IPS-NIHi7 (cell line): ENCODE results near the gene CPNE7.

ENCODE experiments used
- DNase-seq: peaks from one replicate; pipeline ENCODE4 v3.0.0; 2012; ENCODE audit warnings: mixed read lengths; ENCODE audit errors: extremely low spot score

Gene CPNE7

DNA sequence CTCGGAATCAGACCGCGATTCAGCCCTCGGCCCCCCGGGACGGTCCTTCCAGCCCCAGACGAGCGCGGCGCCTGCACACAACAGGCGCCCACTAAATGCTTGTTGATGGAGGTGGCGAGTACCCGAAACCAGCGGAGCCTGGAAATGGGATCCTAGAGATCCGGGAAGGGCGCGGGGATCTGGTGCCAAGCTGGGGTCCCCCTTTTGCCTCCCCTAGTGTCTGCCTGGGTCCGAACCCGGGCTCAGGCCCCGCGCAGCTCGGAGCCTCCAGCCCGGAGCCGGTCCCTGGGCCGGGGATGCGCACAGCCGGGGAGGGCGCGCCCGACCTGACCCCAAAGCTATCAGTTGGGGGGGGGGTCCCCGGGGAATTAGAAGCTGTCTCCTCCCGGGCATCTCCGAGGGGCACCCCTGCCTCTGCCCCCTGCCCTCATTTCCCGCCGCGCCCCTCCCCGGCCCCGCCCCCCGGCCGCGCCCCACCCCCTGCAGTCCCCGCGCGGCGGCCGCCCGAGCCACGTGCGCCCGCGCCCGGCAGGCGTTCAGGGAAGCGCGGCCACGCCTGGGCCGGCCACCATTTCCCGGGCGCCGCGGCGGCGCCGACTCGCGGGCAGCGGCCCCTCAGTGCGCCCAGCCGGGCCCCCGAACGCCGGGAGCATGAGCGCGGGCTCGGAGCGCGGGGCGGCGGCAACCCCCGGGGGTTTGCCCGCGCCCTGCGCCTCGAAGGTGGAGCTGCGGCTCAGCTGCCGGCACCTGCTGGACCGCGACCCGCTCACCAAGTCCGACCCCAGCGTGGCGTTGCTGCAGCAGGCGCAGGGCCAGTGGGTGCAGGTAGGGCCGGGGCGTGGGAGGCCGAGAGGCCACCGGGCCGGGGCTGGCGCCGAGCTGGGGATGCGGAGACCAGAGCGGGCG is at the start of gene CPNE7:
Gene CPNE7, plus strand, starts transcription at position 512 of the 906 bp plus-strand sequence. Its CDS starts 140 bp downstream, at position 652.
- DNase-seq, result peak; percentile 57

DNA sequence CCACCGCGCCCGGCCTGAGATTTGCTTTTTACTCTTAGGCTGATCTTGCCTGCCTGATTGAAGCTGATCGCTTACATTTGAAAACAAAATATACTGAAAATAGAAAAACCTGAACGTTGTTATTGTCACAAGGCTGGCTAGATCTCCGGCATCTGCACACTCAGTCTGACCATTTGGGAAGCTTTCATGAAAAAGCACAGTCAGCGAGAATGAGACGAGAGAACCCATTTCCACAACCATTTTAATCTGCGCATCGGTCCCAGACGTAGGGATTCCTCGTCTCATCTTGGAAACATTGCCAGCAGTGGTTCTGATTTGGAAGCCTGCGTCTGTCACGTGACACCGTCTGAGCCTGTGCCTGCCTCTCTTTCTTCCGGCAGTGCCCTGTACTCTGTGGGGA is 46.5 kb upstream of the CPNE7 start:
- no peak for DNase-seq

DNA sequence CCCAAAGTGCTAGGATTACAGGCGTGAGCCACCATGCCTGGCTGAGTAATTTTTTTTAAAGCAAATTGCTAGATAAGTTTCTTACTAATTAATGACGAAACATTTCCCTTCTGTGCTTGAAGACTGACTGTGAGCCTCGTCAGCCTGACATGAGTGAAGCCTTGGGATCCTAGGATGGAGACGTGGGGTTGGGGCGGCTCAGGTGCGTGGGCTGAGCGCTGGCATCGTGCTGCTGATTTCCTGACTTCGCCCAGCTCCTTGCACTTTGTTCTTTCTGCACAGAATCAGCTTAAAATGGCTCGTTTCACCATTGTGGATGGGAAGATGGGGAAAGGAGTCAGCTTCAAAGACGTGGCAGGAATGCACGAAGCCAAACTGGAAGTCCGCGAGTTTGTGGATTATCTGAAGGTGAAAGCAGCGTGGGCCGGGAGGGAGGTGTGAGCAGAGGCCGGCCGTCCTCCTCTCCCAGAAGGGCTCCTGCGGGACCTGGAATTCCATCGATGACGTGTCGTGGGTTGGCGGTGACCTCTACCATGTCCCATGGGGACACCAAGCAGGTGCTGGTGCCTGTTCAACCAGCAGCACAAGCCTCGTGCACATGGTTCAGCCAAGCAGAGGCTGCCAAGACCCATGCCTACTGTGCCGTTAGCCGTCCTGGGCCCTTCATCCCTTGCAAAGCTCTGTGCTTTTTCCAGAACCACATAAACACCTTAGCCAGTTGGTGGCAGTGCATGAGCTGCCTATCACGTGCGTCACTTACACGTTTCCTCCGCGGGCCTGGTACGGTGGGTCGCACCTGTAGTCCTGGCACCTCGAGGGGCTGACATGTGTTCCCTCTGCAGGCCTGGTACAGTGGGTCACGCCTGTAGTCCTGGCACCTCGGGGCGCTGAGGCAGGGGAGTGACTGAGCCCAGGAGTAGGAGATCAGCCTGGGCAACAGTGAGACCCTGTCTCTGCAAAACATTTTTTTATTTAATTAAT is 44.9 kb upstream of the CPNE7 start:
- DNase-seq, result no peak

DNA sequence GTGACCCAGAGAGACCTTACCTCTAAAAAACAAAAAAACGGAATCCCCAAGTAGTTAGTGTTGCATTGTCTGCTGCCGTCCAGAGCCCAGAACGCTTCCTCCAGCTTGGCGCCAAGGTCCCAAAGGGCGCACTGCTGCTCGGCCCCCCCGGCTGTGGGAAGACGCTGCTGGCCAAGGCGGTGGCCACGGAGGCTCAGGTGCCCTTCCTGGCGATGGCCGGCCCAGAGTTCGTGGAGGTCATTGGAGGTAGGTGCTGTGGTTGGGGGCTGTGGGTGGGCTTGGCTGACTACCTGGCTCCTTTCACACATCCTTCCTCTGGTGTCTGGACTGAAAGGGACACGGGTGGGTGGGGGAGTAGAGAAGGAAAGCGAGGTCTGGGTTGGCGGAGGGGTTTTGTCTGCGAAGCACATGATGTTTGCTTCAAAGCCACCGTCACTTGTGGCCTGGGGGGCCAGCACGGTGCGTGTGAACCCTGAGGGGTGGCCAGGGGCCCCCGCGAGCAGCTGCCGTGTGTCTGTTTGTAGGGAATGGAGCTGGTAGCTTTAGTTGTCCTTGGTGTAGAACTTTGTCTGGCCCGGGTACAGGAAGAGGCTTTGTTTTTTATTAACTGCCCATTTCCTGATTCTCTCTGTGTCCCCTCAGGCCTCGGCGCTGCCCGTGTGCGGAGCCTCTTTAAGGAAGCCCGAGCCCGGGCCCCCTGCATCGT is 43.6 kb upstream of the CPNE7 start:
- no peak for DNase-seq

DNA sequence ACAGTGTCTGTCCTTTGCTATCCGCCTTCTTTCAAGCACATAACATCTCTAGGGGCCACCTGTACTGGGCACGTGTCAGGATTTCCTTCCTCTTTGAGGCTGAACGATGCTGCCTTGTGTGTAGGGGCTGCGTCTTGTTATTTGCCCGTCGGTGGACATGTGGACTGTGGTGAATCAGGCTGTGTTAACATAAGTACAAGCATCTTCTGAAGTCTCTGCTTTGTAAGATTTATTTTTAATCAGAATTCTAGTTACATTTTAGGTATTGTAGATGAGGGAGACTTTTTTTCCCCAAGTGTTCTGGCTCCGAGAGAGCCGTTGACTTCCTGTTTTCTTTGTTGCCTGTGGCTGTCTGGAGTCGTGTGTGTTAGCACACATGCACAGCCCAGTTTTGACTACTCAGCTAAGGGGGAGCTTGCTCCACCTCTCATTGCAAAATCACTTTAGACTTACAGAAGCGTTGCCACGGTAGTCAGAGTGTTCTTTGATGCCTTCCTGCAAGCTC is 41.3 kb upstream of the CPNE7 start:
- no peak for DNase-seq

DNA sequence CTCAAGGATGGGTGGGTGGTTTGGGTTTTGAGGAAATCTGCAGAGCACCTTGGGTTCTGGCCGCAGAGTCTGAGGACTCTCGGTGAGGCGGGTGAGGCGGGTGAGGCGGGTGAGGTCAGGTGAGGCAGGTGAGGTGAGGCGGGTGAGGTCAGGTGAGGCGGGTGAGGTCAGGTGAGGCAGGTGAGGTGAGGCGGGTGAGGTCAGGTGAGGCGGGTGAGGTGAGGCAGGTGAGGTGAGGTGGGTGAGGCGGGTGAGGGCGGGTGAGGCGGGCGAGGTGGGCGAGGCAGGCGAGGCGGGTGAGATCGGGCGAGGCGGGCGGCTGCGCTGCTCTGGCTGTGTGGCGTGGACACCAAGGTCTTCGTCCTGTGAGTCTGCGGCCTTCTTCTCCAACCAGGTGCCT is 39.2 kb upstream of the CPNE7 start:
- no peak for DNase-seq

DNA sequence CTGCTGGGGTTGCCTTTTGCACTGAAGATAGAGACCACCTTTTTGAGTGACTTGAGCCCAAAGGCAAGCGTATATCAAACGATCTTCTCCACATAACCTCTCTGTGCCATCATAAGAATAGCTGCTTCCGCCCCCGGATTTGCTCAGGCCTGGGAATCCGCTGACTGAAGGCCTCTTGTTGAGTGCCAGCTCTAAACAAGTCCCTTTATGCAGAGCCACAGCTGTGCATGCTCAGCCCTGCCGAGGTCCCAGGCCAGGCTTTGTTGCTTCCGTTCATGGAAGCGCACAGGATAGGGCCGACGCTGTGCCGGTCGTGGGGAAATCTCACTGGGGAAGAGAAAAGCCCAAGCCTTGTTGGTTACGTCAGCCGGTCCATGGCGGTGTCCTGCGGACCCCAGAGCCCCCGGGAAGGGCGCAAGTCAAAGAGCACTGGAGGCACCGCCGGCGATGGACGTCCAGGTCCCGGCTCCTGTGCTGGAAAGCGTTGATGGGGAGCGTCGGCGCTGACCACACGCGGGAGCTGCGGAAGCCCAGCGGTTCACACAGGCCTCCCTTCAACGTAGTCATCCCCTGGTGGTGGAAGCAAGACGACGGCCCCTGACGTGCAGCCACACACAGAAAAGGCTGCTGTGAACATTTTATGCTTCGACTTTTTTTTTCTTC is 38.5 kb upstream of the CPNE7 start:
- DNase-seq, result no peak

DNA sequence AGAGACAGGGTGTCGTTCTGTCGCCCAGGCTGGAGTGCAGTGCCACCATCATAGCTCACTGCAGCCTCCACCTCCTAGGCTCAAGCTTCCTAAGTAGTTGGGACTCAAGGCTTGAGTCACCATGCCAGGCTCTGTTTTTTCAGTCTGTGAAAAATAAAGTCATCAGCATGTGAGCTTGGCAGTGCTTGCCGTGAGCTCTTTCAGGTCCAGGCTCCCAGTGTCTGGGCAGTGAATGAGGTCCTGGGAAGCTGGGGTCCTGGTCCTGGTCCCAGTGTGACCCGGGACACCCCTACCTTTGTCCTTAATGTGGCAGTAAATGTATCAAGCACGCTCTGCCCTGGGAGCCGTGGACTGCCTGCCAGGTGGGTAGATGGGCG is 38.0 kb upstream of the CPNE7 start:
- DNase-seq, result no peak

DNA sequence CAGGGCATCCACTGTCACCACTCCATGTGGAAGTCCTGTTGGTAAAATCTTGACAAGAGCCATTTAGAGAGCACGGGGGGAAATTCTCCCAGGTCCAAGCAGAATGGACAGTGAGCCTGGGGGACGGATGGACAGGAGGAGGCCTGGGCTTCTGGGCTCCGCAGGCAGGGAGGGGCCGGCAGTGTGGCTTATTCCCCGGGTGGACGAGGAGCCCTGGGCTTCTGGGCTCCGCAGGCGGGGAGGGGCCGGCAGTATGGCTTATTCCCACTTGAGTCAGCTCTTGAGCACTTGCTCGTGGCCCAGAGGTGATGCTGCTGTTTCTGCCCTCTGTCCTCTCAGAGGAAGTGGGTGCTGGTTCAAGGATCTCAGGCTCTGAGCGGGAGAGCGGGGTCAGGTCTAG is 37.3 kb upstream of the CPNE7 start:
- DNase-seq, result no peak

DNA sequence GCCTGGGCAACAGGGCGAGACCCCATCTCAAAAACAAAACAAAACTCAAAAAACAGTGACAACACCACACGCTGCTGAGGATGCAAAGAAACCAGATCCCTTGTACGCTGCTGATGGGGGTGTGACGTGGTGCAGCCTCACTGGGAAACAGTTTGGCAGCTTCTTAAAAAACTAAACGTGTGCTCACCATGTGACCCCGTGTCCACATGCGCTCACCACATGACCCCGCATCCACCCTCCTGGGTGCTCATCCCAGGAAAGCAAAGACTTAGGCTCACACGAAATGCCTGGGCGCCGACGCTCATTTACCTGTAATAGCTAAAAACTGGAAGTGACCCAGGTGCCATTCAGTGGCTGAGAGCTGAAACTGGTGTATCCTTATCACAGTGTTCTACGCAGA is 35.0 kb upstream of the CPNE7 start:
- no peak for DNase-seq

DNA sequence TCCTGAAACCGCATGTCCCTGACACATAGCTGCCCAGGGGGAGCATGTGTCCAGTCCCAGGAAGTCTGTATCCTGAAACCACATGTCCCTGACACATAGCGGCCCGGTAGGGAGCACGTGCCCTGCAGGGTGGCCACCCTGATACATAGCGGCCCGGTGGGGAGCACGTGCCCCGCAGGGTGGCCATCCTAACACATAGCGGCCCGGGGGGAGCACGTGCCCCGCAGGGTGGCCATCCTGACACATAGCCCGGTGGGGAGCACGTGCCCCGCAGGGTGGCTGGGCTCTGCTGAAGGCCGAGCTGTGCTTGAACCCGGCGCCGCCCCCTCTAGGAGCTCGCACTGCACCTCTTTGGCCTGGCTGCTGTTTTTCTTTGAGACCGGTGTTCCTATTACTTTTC is 33.8 kb upstream of the CPNE7 start:
- no peak for DNase-seq

DNA sequence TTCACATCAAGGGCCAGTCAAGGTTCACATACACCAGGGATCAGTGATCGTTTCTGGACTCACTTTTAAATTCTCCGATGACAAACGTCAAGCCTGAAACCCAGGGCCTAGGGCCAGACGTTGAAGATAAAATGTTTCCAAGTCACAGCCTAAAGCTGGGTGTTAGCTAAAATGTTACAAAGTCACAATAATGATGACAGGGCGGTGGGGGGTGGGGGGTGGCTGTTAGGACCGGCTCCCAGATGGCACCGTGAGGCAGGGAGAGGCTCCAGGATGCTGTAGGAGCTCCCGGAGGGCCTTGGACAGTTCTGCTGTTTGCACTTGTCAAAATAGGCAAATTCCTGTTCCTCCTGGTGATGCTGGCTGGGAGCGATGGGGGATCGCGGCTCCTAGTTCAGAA is 31.4 kb upstream of the CPNE7 start:
- DNase-seq, result no peak

DNA sequence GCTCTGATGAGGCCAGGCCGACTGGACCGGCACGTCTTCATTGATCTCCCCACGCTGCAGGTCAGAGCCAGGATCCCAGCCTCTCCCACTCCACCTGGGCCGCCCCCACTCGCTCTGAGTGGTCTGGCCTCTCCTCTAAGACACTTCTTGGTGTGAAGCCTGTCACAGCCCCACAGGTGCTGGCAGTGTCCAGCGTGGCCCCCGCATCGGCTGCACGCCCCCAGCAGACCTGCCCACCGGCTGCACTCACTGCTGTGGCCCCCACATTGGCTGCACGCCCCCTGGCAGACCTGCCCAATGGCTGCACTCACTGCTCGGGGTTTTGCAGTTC is 30.9 kb upstream of the CPNE7 start:
- no peak for DNase-seq

DNA sequence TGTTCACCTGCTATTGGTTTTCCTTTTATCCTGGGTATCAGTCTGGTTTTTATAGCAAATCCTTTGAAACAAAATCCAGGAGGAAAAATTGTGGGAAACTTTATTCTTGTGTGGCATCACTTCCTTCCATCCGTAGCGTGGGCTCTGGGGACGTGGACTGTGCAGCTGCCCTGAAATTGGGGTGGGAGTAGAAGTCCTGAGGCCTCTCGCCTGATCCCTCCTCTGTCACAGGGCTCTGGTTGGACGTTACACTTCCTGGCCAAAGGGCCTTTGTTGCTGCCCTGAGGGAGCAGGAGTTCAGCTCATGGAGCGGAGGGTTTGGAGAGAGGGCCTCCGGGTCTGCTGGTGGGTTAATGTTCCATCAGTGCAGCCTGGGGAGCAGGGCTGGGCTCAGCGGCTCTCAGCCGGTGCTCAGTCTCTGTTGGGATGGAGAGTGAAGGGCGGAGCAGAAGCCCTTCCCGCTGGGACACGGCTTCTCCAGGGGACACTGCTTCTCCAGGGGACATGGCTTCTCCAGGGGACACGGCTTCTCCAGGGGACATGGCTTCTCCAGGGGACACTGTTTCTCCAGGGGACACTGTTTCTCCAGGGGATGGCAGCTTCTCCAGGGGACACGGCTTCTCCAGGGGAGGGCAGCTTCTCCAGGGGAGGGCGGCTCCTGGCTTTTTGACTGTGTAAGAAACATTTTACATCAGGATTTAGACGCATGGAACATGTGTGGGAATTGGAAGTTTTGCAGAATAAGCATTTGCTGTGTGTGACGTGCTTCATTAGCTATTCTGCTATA is 30.3 kb upstream of the CPNE7 start:
- no peak for DNase-seq

DNA sequence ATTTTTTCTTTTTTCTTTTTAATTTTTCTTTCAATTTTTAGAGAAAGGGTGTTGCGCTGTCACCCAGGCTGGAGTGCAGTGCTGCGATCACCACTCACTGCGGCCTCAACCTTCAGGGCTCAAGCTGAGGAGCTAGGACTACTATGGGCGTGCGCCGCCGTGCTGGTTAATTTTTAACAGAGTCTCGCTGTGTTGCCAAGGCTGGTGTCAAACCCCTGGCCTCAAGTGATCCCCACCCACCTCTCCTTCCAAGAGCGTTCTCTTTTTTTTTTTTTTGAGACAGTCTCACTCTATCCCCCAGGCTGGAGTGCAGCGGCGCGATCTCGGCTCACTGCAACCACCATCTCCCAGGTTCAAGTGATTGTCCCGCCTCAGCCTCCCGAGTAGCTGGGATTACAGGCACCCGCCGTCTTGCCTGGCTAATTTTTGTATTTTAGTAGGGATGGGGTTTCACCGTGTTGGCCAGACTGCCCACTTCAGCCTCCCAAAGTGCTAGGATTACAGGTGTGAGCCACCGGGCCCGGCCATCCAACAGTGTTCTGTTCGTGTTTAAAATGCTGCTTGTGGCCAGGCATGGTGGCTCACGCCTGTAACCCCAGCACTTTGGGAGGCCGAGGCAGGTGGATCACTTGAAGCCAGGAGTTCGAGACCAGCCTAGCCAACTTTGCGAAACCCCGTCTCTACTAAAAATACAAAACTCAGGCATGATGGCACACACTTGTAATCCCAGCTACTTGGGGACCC is 29.6 kb upstream of the CPNE7 start:
- no peak for DNase-seq

DNA sequence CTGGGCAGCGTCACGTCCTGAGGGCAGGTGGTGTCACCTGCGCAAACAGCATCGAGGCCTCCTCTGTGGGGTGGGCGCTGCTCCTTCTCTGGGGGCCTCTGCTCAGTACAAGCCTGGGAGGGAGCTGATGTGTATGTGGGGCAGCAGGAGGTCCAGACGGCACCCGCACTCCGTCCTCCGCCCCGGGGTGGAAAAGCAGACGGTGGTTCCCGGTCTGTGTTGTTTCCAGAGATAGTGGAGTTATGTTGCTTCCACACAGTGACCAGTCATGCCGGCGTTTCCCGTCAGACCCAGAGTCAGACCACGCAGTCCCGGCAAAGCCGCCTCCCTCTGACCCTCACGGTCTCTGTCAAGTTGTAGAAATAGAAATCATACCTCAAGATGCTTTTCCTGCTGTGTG is 28.8 kb upstream of the CPNE7 start:
- DNase-seq, result no peak

DNA sequence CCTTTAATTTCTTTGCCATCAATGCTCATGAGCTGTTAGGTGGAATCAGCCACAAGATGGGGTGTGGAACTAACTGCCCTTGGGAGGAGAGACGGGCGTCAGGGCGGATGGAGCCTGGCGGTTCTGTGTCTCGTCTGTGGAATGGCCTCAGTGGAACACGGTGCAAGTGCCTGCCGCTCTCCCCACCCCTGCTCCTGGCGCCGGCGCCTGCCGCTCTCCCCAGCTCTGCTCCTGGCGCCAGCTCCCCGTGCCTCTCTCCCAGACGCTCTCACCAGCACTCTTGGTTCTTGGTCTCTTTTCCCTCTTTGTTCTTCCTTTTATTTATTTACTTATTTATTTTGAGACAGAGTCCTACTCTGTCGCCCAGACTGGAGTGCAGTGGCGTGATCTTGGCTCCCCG is 28.3 kb upstream of the CPNE7 start:
- no peak for DNase-seq

DNA sequence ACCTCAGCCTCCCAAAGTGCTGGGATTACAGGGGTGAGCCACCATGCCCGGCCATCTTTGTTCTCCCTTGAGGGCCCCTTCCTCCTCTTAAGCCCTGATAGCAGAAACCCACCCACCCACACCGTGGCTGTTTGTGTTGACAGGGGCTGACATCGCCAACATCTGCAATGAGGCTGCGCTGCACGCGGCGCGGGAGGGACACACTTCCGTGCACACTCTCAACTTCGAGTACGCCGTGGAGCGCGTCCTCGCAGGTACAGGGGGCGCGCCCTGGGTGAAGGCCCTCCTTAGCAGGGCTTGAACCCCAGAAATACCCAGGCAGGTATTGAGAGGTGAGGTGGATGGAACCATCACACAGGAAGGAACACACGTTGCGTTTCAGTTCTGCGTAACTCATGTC is 27.7 kb upstream of the CPNE7 start:
- DNase-seq, result no peak

DNA sequence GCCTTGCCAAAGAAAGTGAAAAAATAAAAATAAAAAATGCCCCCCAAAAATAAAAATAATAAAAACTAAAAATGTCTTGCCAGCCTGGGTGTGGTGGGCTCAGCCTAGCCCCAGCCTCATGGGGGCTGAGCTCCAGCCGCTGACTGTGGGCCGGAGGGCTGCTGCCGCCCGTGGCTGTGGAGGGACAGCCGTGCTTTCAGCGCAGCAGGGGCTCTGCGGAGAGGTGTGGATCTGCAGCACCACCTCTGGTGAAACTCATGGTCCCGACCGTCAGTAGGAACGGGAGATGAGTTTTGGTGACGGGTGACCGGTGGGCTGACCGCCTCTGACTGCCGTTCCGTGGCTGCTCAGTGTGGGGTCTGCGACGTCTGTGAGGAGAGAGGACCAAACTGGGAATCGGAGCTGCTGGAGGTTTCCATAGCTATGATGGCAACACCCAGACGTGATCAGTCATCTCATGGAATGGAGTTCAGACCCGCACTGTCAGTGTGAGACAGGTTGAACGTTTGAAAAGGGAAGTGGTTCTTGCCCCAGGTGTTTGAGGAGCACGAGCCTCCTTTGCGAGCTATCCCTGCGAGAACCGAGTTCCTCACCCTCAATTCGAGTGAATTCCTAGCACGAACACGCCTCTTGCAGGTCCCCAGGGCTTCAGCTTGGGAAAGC is 27.1 kb upstream of the CPNE7 start:
- DNase-seq, result no peak
